Measurements from ENCODE around the gene CTSC. TPM values are rescaled to one million over a fixed set of nuclear protein-coding genes. Genes with fewer than 3 reads are reported as not detected.
A peak's percentile ranks its signal among the peaks of the same experiment; 100 is the strongest.

The CTSC gene
- total RNA-seq, 3 donors from 2014 or later (not counting 1 experiment from before 2014, with no cell fraction given), result 182 to 275 (median 227) TPM

- Histone ChIP-seq H3K9me3 (ENCODE audit: control insufficient read depth, insufficient read depth, low read length) (no peaks in the 10 kb centered on the region), H3K27ac (ENCODE audit: low read length) (no peak overlapping the region), H3K4me3 (ENCODE audit: low read length) (no peak overlapping the region), H3K36me3 (ENCODE audit: control insufficient read depth, insufficient read depth, low read length) (peaks cover 70% of the 10 kb centered on the region), H3K4me1 (ENCODE audit: control insufficient read depth, insufficient read depth, low read length) (peaks cover 22% of the 10 kb centered on the region), H3K27me3 (ENCODE audit: control insufficient read depth, insufficient read depth, low read length) (no peaks in the 10 kb centered on the region)
- Mint-ChIP-seq H3K27me3 (ENCODE audit: low read depth in 2 of 2) (no peaks in the 10 kb centered on the region), H3K4me3 (no peak overlapping the region), H3K9me3 (no peaks in the 10 kb centered on the region), H3K36me3 (peaks cover 40% of the 10 kb centered on the region), H3K4me1 (peaks cover 82 to 84% of the 10 kb centered on the region in 2 donors), H3K27ac (peak overlapping the region in 1 of 2 donors; percentile 48)
- ATAC-seq, result no peak
- DNase-seq, result no peak
- no peak for TF ChIP-seq CTCF (IDR thresholded peaks at IDR 0.05)
- 100% methylated on average over 2 of the region's 2 CpGs for WGBS (ENCODE audit: insufficient coverage)
- intact Hi-C loops (cut with micrococcal nuclease), result no loop called here
Measured at GRCh38 chr11:88308576-88308975, 29.0 kb downstream of the CTSC start.

- H3K27ac ChIP-seq (ENCODE audit: low read length), result no peak overlapping the region
- WGBS (ENCODE audit: insufficient coverage), result 91% methylated on average over 9 of the region's 11 CpGs
- peaks cover 44% of the 10 kb centered on the region for H3K36me3 Mint-ChIP-seq
- peak overlapping the region; percentile 2 to 93 for H3K27ac Mint-ChIP-seq
- no peak for TF ChIP-seq CTCF (IDR thresholded peaks at IDR 0.05)
- DNase-seq (no peak), ATAC-seq (no peak)
- H3K27me3 ChIP-seq (ENCODE audit: control insufficient read depth, insufficient read depth, low read length), result no peaks in the 10 kb centered on the region
- H3K9me3 Mint-ChIP-seq, result no peaks in the 10 kb centered on the region
- H3K9me3 ChIP-seq (ENCODE audit: control insufficient read depth, insufficient read depth, low read length), result no peaks in the 10 kb centered on the region
- peaks cover 22% of the 10 kb centered on the region for H3K4me1 ChIP-seq (ENCODE audit: control insufficient read depth, insufficient read depth, low read length)
- peaks cover 74% of the 10 kb centered on the region for H3K36me3 ChIP-seq (ENCODE audit: control insufficient read depth, insufficient read depth, low read length)
- no peak overlapping the region for H3K4me3 ChIP-seq (ENCODE audit: low read length)
- H3K4me1 Mint-ChIP-seq, result peaks cover 82 to 84% of the 10 kb centered on the region in 2 donors
- H3K4me3 Mint-ChIP-seq, result no peak overlapping the region
- intact Hi-C loops (cut with micrococcal nuclease), result no loop called here
- H3K27me3 Mint-ChIP-seq (ENCODE audit: low read depth in 2 of 2), result no peaks in the 10 kb centered on the region
Measured at GRCh38 chr11:88307749-88308425, 29.6 kb downstream of the CTSC start.

- H3K36me3 Mint-ChIP-seq, result peaks cover 47% of the 10 kb centered on the region
- H3K9me3 ChIP-seq (ENCODE audit: control insufficient read depth, insufficient read depth, low read length), result no peaks in the 10 kb centered on the region
- DNase-seq, result no peak
- no peaks in the 10 kb centered on the region for H3K9me3 Mint-ChIP-seq
- ATAC-seq, result no peak
- no peak overlapping the region for H3K4me3 Mint-ChIP-seq
- intact Hi-C loops (cut with micrococcal nuclease), result no loop called here
- H3K36me3 ChIP-seq (ENCODE audit: control insufficient read depth, insufficient read depth, low read length), result peaks cover 74% of the 10 kb centered on the region
- WGBS (ENCODE audit: insufficient coverage), result 79% methylated on average over 2 of the region's 2 CpGs
- H3K27ac ChIP-seq (ENCODE audit: low read length), result peak overlapping the region; percentile 29
- H3K27me3 Mint-ChIP-seq (ENCODE audit: low read depth in 2 of 2), result no peaks in the 10 kb centered on the region
- H3K4me1 Mint-ChIP-seq, result peaks cover 82 to 84% of the 10 kb centered on the region in 2 donors
- H3K27ac Mint-ChIP-seq, result peak overlapping the region; percentile 93 to 99
- no peak for TF ChIP-seq CTCF (IDR thresholded peaks at IDR 0.05)
- H3K27me3 ChIP-seq (ENCODE audit: control insufficient read depth, insufficient read depth, low read length), result no peaks in the 10 kb centered on the region
- no peak overlapping the region for H3K4me3 ChIP-seq (ENCODE audit: low read length)
- peaks cover 24% of the 10 kb centered on the region for H3K4me1 ChIP-seq (ENCODE audit: control insufficient read depth, insufficient read depth, low read length)
Measured at GRCh38 chr11:88306785-88307184, 30.8 kb downstream of the CTSC start.

GRCh38 chr11:88305430-88305829 is 32.1 kb downstream of the CTSC start:
- H3K27ac ChIP-seq (ENCODE audit: low read length), result no peak overlapping the region
- Mint-ChIP-seq H3K36me3 (peaks cover 48% of the 10 kb centered on the region), H3K4me3 (no peak overlapping the region), H3K4me1 (peaks cover 83 to 84% of the 10 kb centered on the region in 2 donors), H3K27ac (peak overlapping the region; percentile 93 to 99), H3K9me3 (peaks cover 0 to 2% of the 10 kb centered on the region in 2 donors), H3K27me3 (ENCODE audit: low read depth in 2 of 2) (no peaks in the 10 kb centered on the region)
- intact Hi-C loops (cut with micrococcal nuclease), result no loop called here
- no peak for DNase-seq
- peaks cover 29% of the 10 kb centered on the region for H3K4me1 ChIP-seq (ENCODE audit: control insufficient read depth, insufficient read depth, low read length)
- no peak for ATAC-seq
- no peak overlapping the region for H3K4me3 ChIP-seq (ENCODE audit: low read length)
- peaks cover 70% of the 10 kb centered on the region for H3K36me3 ChIP-seq (ENCODE audit: control insufficient read depth, insufficient read depth, low read length)
- WGBS (ENCODE audit: insufficient coverage), result no CpG with 5 or more reads among the region's 1 CpG
- H3K27me3 ChIP-seq (ENCODE audit: control insufficient read depth, insufficient read depth, low read length), result no peaks in the 10 kb centered on the region
- TF ChIP-seq CTCF (IDR thresholded peaks at IDR 0.05), result no peak
- no peaks in the 10 kb centered on the region for H3K9me3 ChIP-seq (ENCODE audit: control insufficient read depth, insufficient read depth, low read length)

All from natural killer cell (primary cell).